HEK293 (cell line): ENCODE results near the gene PTGES.

ENCODE experiments used
- CTCF ChIP-seq: fragments of 450-650 bp; formaldehyde crosslinking; IDR thresholded peaks from 2 replicates; pipeline ENCODE4 v1.5.1; 2016; ENCODE audit warnings: missing biosample characterization, missing genetic modification characterization
- GLIS1 ChIP-seq: fragments of 450-650 bp; formaldehyde crosslinking; IDR thresholded peaks from 2 replicates; pipeline ENCODE4 v1.5.1; 2016; ENCODE audit warnings: missing biosample characterization, missing genetic modification characterization
- KLF16 ChIP-seq: fragments of 450-650 bp; formaldehyde crosslinking; IDR thresholded peaks from 2 replicates; pipeline ENCODE4 v1.5.1; 2017; ENCODE audit warnings: missing biosample characterization, missing genetic modification characterization
- KLF7 ChIP-seq: fragments of 450-650 bp; formaldehyde crosslinking; IDR thresholded peaks from 2 replicates; pipeline ENCODE4 v1.5.1; 2016; ENCODE audit warnings: missing biosample characterization, missing genetic modification characterization, borderline replicate concordance
- PRDM10 ChIP-seq: fragments of 450-650 bp; formaldehyde crosslinking; IDR thresholded peaks from 2 replicates; pipeline ENCODE4 v1.5.1; 2016; ENCODE audit warnings: missing biosample characterization, missing genetic modification characterization
- SP2 ChIP-seq: fragments of 450-650 bp; formaldehyde crosslinking; IDR thresholded peaks from 2 replicates; pipeline ENCODE4 v1.5.1; 2016; ENCODE audit warnings: missing biosample characterization, missing genetic modification characterization
- TRIM28 ChIP-seq: IDR thresholded peaks from 2 replicates; pipeline ENCODE4 v1.6.1; 2011; ENCODE audit warnings: low read length, control low read depth, borderline replicate concordance
- ZBTB1 ChIP-seq: fragments of 450-650 bp; formaldehyde crosslinking; IDR thresholded peaks from 2 replicates; pipeline ENCODE4 v1.5.1; 2016; ENCODE audit warnings: missing biosample characterization, missing genetic modification characterization
- ZBTB11 ChIP-seq: fragments of 450-650 bp; formaldehyde crosslinking; conservative IDR thresholded peaks from 2 replicates; pipeline ENCODE4 v1.5.1; 2016; ENCODE audit warnings: low read depth, missing biosample characterization, missing genetic modification characterization
- ZBTB21 ChIP-seq: fragments of 450-650 bp; formaldehyde crosslinking; IDR thresholded peaks from 2 replicates; pipeline ENCODE4 v1.5.1; 2017; ENCODE audit warnings: missing biosample characterization, missing genetic modification characterization
- ZEB2 ChIP-seq: fragments of 450-650 bp; formaldehyde crosslinking; IDR thresholded peaks from 2 replicates; pipeline ENCODE4 v1.5.1; 2016; ENCODE audit warnings: missing biosample characterization, missing genetic modification characterization
- ZFP69B ChIP-seq: fragments of 450-650 bp; formaldehyde crosslinking; IDR thresholded peaks from 2 replicates; pipeline ENCODE4 v1.5.1; 2016; ENCODE audit warnings: missing biosample characterization, missing genetic modification characterization
- ZNF132 ChIP-seq: fragments of 450-650 bp; formaldehyde crosslinking; IDR thresholded peaks from 2 replicates; pipeline ENCODE4 v1.5.1; 2017; ENCODE audit warnings: missing biosample characterization, missing genetic modification characterization, borderline replicate concordance
- ZNF155 ChIP-seq: fragments of 450-650 bp; formaldehyde crosslinking; IDR thresholded peaks from 2 replicates; pipeline ENCODE4 v1.5.1; 2016; ENCODE audit warnings: missing biosample characterization, missing genetic modification characterization
- ZNF16 ChIP-seq: fragments of 450-650 bp; formaldehyde crosslinking; IDR thresholded peaks from 2 replicates; pipeline ENCODE4 v1.5.1; 2016; ENCODE audit warnings: low read depth, missing biosample characterization, missing genetic modification characterization
- ZNF174 ChIP-seq: fragments of 450-650 bp; formaldehyde crosslinking; IDR thresholded peaks from 2 replicates; pipeline ENCODE4 v1.5.0; 2017; ENCODE audit warnings: missing biosample characterization, mild to moderate bottlenecking, missing genetic modification characterization
- ZNF184 ChIP-seq: fragments of 450-650 bp; IDR thresholded peaks from 2 replicates; pipeline ENCODE4 v1.5.1; 2018; ENCODE audit warnings: missing biosample characterization, mild to moderate bottlenecking, missing genetic modification characterization
- ZNF311 ChIP-seq: fragments of 450-650 bp; formaldehyde crosslinking; IDR thresholded peaks from 2 replicates; pipeline ENCODE4 v1.5.1; 2017; ENCODE audit warnings: missing biosample characterization, missing genetic modification characterization, borderline replicate concordance
- ZNF354C ChIP-seq: fragments of 450-650 bp; formaldehyde crosslinking; IDR thresholded peaks from 2 replicates; pipeline ENCODE4 v1.5.1; 2016; ENCODE audit warnings: missing biosample characterization, missing genetic modification characterization, low read depth, borderline replicate concordance
- ZNF366 ChIP-seq: fragments of 450-650 bp; formaldehyde crosslinking; conservative IDR thresholded peaks from 2 replicates; pipeline ENCODE4 v1.5.1; 2016; ENCODE audit warnings: missing biosample characterization, missing genetic modification characterization
- ZNF398 ChIP-seq: fragments of 450-650 bp; formaldehyde crosslinking; IDR thresholded peaks from 2 replicates; pipeline ENCODE4 v1.5.1; 2017; ENCODE audit warnings: missing biosample characterization, missing genetic modification characterization
- ZNF433 ChIP-seq: fragments of 450-650 bp; formaldehyde crosslinking; IDR thresholded peaks from 2 replicates; pipeline ENCODE4 v1.5.1; 2016; ENCODE audit warnings: missing biosample characterization, missing genetic modification characterization, low read depth
- ZNF513 ChIP-seq: fragments of 450-650 bp; IDR thresholded peaks from 2 replicates; pipeline ENCODE4 v1.5.1; 2018; ENCODE audit warnings: missing biosample characterization, missing genetic modification characterization
- ZNF529 ChIP-seq: fragments of 450-650 bp; formaldehyde crosslinking; IDR thresholded peaks from 2 replicates; pipeline ENCODE4 v1.5.1; 2017; ENCODE audit warnings: missing genetic modification characterization, missing biosample characterization; ENCODE audit not compliant: insufficient replicate concordance
- ZSCAN30 ChIP-seq: fragments of 450-650 bp; IDR thresholded peaks from 2 replicates; pipeline ENCODE4 v1.5.1; 2018; ENCODE audit warnings: missing biosample characterization, mild to moderate bottlenecking, missing genetic modification characterization, moderate library complexity
- ZXDB ChIP-seq: fragments of 450-650 bp; formaldehyde crosslinking; IDR thresholded peaks from 2 replicates; pipeline ENCODE4 v1.5.1; 2016; ENCODE audit warnings: missing biosample characterization, missing genetic modification characterization

PTGES gene

GRCh38 chr9:129697656-129698253 is 55.1 kb downstream of the PTGES start (continued):
- TF ChIP-seq PRDM10 (tag by site-specific recombination): peak; percentile 42
- TF ChIP-seq ZNF366 (tag by site-specific recombination): no peak
- no peak for TF ChIP-seq ZNF433 (tag by site-specific recombination)
- TF ChIP-seq KLF16: 0 out of 2 replicates have a peak, but pooled peaks have one; percentile 17
- TF ChIP-seq ZSCAN30 (tag by site-specific recombination): no peak
- TF ChIP-seq ZXDB: 0 out of 2 replicates have a peak, but pooled peaks have one; percentile 17
- no peak for TF ChIP-seq ZNF132 (tag by site-specific recombination)
- no peak for TF ChIP-seq ZBTB11 (tag by site-specific recombination)
- TF ChIP-seq ZNF311: no peak
- no peak for TF ChIP-seq ZBTB21 (tag by site-specific recombination)
- no peak for TF ChIP-seq ZBTB1 (tag by site-specific recombination)
- peak; percentile 27; the same call in 1 of the 2 replicates for TF ChIP-seq ZEB2 (tag by site-specific recombination)
- TF ChIP-seq ZFP69B: peak; percentile 34; the same call in 1 of the 2 replicates
- no peak for TF ChIP-seq ZNF184 (tag by site-specific recombination)
- TF ChIP-seq ZNF16: no peak
- TF ChIP-seq ZNF155 (tag by site-specific recombination): no peak
- no peak for TF ChIP-seq TRIM28
- no peak for TF ChIP-seq KLF7
- TF ChIP-seq SP2 (tag by site-specific recombination): no peak
- peak; percentile 35; the same call in 1 of the 2 replicates for TF ChIP-seq ZNF398 (tag by site-specific recombination)
- no peak for TF ChIP-seq ZNF513 (tag by site-specific recombination)
- TF ChIP-seq CTCF (tag by site-specific recombination): 0 out of 2 replicates have a peak, but pooled peaks have one; percentile 21
- no peak for TF ChIP-seq ZNF354C (tag by site-specific recombination)
- TF ChIP-seq ZNF174 (tag by site-specific recombination): no peak
- no peak for TF ChIP-seq ZNF529 (tag by site-specific recombination)
- peak; percentile 16; the same call in 1 of the 2 replicates for TF ChIP-seq GLIS1
